Vagina (tissue), 2 donors: ENCODE data around the gene PIEZO2. TPM values are rescaled to one million over a fixed set of nuclear protein-coding genes. Genes with fewer than 3 reads are reported as not detected.

Experiments used
- DNase-seq, 2 donors: peaks; one replicate each; pipeline ENCODE4 v3.0.0-alpha.2; 2017; ENCODE audit errors: extremely low spot score in 2 of 2
- H3K27ac ChIP-seq: fragments of 200-600 bp; sonication (generic); one replicate; pipeline ENCODE4 v1.5.1; 2019
- H3K27me3 ChIP-seq: fragments of 200-600 bp; sonication (generic); one replicate; pipeline ENCODE4 v1.5.1; 2019
- H3K36me3 ChIP-seq, 2 donors: fragments of 200-600 bp; sonication (generic); one replicate each; pipeline ENCODE4 v1.5.1; 2017 to 2019
- H3K4me1 ChIP-seq: fragments of 200-600 bp; sonication (generic); one replicate; pipeline ENCODE4 v1.5.1; 2019
- H3K4me3 ChIP-seq, 2 donors: fragments of 200-600 bp; sonication (generic); 1 replicate in 1 of 2; 2 replicates in 1 of 2; pipeline ENCODE4 v1.5.1; 2016 to 2019
- H3K9me3 ChIP-seq: fragments of 200-600 bp; sonication (generic); one replicate; pipeline ENCODE4 v1.5.1; 2019
- CTCF ChIP-seq, 3 experiments: fragments of 450-650 bp in 2 of 3; fragments of 200-600 bp in 1 of 3; sonication (generic) in 1 of 3; IDR thresholded peaks; one replicate each; pipeline ENCODE4 v1.5.1; 2017 to 2019; ENCODE audit warnings: antibody characterized with exemption in 3 of 3, mild to moderate bottlenecking in 2 of 3, moderate library complexity in 2 of 3
- POLR2A ChIP-seq, 2 donors: fragments of 450-650 bp; IDR thresholded peaks; one replicate each; pipeline ENCODE4 v1.6.1; 2017; ENCODE audit warnings: antibody characterized with exemption in 2 of 2, mild to moderate bottlenecking in 2 of 2, moderate library complexity in 2 of 2
- POLR2AphosphoS5 ChIP-seq, 2 donors: sonication (generic); formaldehyde crosslinking; IDR thresholded peaks; one replicate each; pipeline ENCODE4 v1.9.0; 2017; ENCODE audit warnings: antibody characterized with exemption in 2 of 2, mild to moderate bottlenecking in 2 of 2, low read depth in 1 of 2; ENCODE audit not compliant: insufficient read depth in 1 of 2
- intact Hi-C: fragments of 100-400 bp; cut with DNase I; formaldehyde crosslinking; loops from one replicate; pipeline ENCODE4 v1.15.1; 2023
- total RNA-seq: library from RNA; depleted of rRNA; stranded (reverse); fragments of >200 nt; gene quantifications from one replicate; pipeline ENCODE4 v1.2.3, GENCODE V29; 2016

PIEZO2 gene
- total RNA-seq, 1 donor from 2014 or later, result 5.9 TPM

DNA sequence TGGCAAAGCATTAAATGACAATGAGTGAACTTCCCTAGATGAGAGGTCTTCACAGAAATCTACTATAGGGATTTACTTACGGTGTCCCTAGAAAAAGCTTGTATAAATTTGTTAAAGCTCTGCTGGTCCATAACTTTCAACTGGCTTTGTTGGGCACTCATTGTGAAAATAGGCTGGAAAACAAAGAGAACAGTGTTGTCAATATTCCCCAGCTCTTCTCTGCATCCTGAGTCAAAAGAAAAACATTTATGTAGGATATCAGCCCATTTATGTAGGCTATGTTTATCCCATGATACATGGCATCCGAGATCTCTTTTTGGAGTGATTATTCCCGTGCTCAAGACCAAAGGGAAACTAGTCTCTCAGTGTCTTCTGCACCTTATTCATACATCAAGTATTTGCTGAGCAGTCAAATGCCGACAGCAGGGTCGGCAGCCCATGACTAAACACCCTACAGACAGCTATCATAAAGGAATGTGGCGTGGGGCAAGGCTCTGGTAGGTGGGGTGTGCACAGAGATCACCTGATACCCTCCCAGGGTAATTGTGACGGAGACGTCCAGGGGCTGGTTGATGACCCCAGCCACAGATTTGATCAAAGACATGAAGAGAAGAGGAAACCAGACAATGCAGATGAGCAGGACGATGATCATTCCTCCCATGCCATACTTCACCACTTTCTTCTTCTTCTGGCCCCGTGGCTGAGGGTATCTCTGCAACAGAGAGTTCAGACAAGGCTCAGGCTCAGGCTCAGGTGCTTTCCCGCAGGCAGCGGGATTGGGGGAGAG is 467.6 kb downstream of the PIEZO2 start:
- TF ChIP-seq CTCF (IDR thresholded peaks at IDR 0.05), result no peak
- no peak for TF ChIP-seq POLR2AphosphoS5 (IDR thresholded peaks at IDR 0.05; ENCODE audit: insufficient read depth in 1 of 2, low read depth in 1 of 2)
- TF ChIP-seq POLR2A (IDR thresholded peaks at IDR 0.05), result no peak
- Histone ChIP-seq H3K27ac (no peak overlapping the region), H3K9me3 (no peaks in the 10 kb centered on the region), H3K27me3 (no peaks in the 10 kb centered on the region), H3K4me1 (no peaks in the 10 kb centered on the region), H3K36me3 (no peaks in the 10 kb centered on the region), H3K4me3 (no peak overlapping the region)
- DNase-seq, result no peak
- intact Hi-C loops, result no loop called here

DNA sequence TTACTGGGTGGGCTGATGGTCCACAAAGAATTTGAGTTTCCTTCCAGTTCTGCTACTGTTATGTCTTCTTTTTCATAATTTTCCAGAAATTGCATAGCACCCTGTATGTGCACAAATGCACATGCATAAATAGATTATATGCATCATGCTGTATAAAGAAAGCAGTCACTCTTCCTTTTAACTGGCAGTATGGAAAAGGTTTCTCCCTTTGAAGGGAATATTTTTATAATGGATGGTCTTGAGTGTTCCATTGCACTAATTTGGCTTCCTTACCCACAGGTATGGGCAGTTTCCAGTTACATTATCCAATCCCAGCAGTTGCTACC is 469.1 kb downstream of the PIEZO2 start:
- H3K27ac ChIP-seq, result no peak overlapping the region
- no peak for DNase-seq
- no peaks in the 10 kb centered on the region for H3K36me3 ChIP-seq
- TF ChIP-seq POLR2AphosphoS5 (IDR thresholded peaks at IDR 0.05; ENCODE audit: insufficient read depth in 1 of 2, low read depth in 1 of 2) (no peak), POLR2A (IDR thresholded peaks at IDR 0.05) (no peak), CTCF (IDR thresholded peaks at IDR 0.05) (no peak)
- no peaks in the 10 kb centered on the region for H3K4me1 ChIP-seq
- H3K9me3 ChIP-seq, result no peaks in the 10 kb centered on the region
- H3K27me3 ChIP-seq, result no peaks in the 10 kb centered on the region
- H3K4me3 ChIP-seq, result no peak overlapping the region
- intact Hi-C loops, result no loop called here

GRCh38 chr18:10679557-10680270 is 469.7 kb downstream of the PIEZO2 start:
- no peak for TF ChIP-seq POLR2A (IDR thresholded peaks at IDR 0.05)
- no peaks in the 10 kb centered on the region for H3K36me3 ChIP-seq
- no peaks in the 10 kb centered on the region for H3K27me3 ChIP-seq
- no peak overlapping the region for H3K4me3 ChIP-seq
- no peak for DNase-seq
- no peaks in the 10 kb centered on the region for H3K4me1 ChIP-seq
- H3K9me3 ChIP-seq, result no peaks in the 10 kb centered on the region
- intact Hi-C loops, result no loop called here
- H3K27ac ChIP-seq, result no peak overlapping the region

DNA sequence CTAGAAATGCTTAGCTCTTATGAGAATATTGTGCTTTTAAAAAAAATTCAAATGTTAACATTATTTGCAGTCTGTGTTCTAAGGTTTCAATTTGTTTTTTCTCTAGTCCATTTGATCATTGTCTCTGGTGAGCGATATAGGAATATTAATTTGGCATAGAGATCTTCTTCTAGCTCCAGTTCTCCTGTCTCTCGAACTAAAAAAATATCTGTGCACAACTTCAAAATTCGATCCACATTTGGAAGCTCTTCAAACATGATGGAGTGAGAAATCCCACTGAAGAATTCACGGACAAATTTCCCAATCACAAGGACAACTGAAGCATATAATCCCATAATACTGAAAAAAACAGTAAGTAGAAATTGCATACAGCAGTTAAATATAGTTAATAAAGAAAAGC is 477.9 kb downstream of the PIEZO2 start:
- H3K36me3 ChIP-seq, result no peaks in the 10 kb centered on the region
- no peak overlapping the region for H3K27ac ChIP-seq
- DNase-seq, result no peak
- H3K4me3 ChIP-seq, result no peak overlapping the region
- H3K27me3 ChIP-seq, result no peaks in the 10 kb centered on the region
- TF ChIP-seq CTCF (IDR thresholded peaks at IDR 0.05) (no peak), POLR2AphosphoS5 (IDR thresholded peaks at IDR 0.05; ENCODE audit: insufficient read depth in 1 of 2, low read depth in 1 of 2) (no peak), POLR2A (IDR thresholded peaks at IDR 0.05) (no peak)
- no peaks in the 10 kb centered on the region for H3K9me3 ChIP-seq
- intact Hi-C loops, result loop anchor here (5.0 kb wide), 1 partner anchor 1249 kb away; no protein-coding TSS in a partner anchor
- H3K4me1 ChIP-seq, result no peaks in the 10 kb centered on the region

GRCh38 chr18:10670856-10671255 is 478.5 kb downstream of the PIEZO2 start:
- intact Hi-C loops, result loop anchor here (5.0 kb wide), 1 partner anchor 1249 kb away; no protein-coding TSS in a partner anchor
- Histone ChIP-seq H3K27me3 (no peaks in the 10 kb centered on the region), H3K36me3 (no peaks in the 10 kb centered on the region), H3K9me3 (no peaks in the 10 kb centered on the region), H3K4me1 (no peaks in the 10 kb centered on the region), H3K27ac (no peak overlapping the region), H3K4me3 (no peak overlapping the region)
- TF ChIP-seq POLR2AphosphoS5 (IDR thresholded peaks at IDR 0.05; ENCODE audit: insufficient read depth in 1 of 2, low read depth in 1 of 2), result no peak
- no peak for TF ChIP-seq CTCF (IDR thresholded peaks at IDR 0.05)
- TF ChIP-seq POLR2A (IDR thresholded peaks at IDR 0.05), result no peak
- no peak for DNase-seq
